ENCODE data around the gene MEF2C.

DNA sequence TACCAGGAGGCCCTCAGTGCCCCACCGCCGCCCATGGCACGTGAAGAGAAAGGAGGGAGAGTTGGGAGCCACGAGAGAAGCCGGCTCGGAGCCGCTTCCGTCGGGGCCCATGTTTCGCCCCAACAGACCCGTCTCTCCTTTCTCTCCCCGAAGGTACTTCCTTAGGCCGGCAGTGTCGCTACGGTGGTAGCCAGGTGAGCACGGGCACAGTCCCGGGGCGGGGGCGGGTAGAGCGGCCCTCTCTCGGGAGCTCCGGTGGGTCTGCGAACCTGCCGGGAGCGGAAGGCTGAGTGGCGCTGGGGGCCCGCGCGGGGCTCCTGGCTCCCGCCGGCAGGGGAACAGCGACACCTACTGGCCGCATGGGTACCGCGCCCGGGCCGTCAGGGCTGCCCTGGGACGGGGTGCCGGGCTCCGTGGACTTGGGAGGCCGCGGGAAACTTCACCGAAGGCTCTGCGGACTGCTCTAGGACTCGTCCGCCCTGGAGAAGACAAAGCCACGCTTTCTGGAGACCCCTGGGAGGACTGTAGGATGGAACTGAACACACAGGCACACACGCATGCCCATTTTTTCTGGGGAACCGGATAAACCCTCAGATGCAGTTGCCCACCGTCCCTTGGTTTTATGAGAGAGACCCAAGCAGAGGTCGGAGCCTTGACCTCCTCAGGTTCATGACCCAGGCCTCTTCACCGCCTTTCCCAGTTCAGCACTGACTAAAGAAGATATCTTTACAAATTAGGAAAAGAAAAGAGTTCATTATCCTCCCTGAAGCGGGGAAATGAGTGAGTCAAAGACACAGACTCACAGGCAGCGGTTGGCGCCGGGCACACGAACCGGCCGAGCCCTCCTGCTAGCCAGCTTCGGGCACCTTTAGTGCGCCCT is 202.5 kb downstream of the MEF2C start:
- no peak for TF ChIP-seq POLR2AphosphoS5 (IDR thresholded peaks at IDR 0.05; ENCODE audit: borderline replicate concordance, low read depth, low read length)
- no peak for TF ChIP-seq EZH2 (IDR thresholded peaks at IDR 0.05)
